HCT116 (cell line): ENCODE data around the gene NDUFB6. TPM values are rescaled to one million over a fixed set of nuclear protein-coding genes. Genes with fewer than 3 reads are reported as not detected.
A peak's percentile ranks its signal among the peaks of the same experiment; 100 is the strongest.
"Not testable (repeated sequence)": the region's sequence is repeated elsewhere in the genome, so short reads cannot be mapped to it uniquely, and the experiment has no call there.

Source experiments
- ATAC-seq: fragments of 200-7000 bp; cut with Tn5 transposase; 2 replicates; pipeline ENCODE4 v1.9.1; 2020; ENCODE audit warnings: mild to moderate bottlenecking, moderate library complexity
- BruUV-seq: library from RNA; stranded (reverse); fragments of 400-500 nt; replicated peaks from 2 replicates; lab custom pipeline; 2021; lab: Mats Ljungman, UMichigan
- CTCF ChIA-PET: fragments of 300-600 bp; sonication (Branson Sonifier 250); formaldehyde crosslinking; loops from one replicate; lab custom pipeline; 2021; ENCODE audit warnings: antibody characterized with exemption; lab: Charles Lee
- POLR2A ChIA-PET: fragments of 300-600, 350-600 bp; sonication (Branson Sonifier 250); formaldehyde crosslinking; loops from one replicate; lab custom pipeline; 2021; ENCODE audit warnings: antibody characterized with exemption; lab: Charles Lee
- RAD21 ChIA-PET, 2 experiments: fragments of 300-600 bp; sonication (Branson Sonifier 250); formaldehyde crosslinking; loops; one replicate each; lab custom pipeline; 2023; ENCODE audit warnings: low total read pairs in 2 of 2; ENCODE audit not compliant: uncharacterized antibody in 2 of 2, unreplicated experiment in 2 of 2, low non-redundant PET in 1 of 2; lab: Charles Lee
- DNase-seq: peaks from one replicate; pipeline ENCODE4 v3.0.0-alpha.2; 2010; ENCODE audit warnings: low read depth, low spot score
- H2AFZ ChIP-seq: fragments of 200-600 bp; shearing (Covaris generic), sonication (generic); 2 replicates; pipeline ENCODE4 v1.6.1; 2017; ENCODE audit warnings: low read depth, mixed run types, mixed read lengths, antibody characterized with exemption, low read length; ENCODE audit not compliant: poor library complexity, severe bottlenecking
- H3K27ac ChIP-seq: 2 replicates; pipeline ENCODE4 v1.5.1; 2012; ENCODE audit warnings: low read depth, low read length
- H3K27me3 ChIP-seq: fragments of 200-600 bp; sonication (generic); 2 replicates; pipeline ENCODE4 v1.6.1; 2016; ENCODE audit warnings: mixed run types, low read length, mixed read lengths; ENCODE audit not compliant: insufficient read depth
- H3K36me3 ChIP-seq, 2 experiments: fragments of 200-500 bp in 1 of 2; fragments of 200-600 bp in 1 of 2; sonication (Bioruptor generic) in 1 of 2; sonication (generic) in 1 of 2; 2 replicates each; pipeline versions ENCODE4 v1.5.1 to v1.6.1; 2014 to 2016; ENCODE audit warnings: low read length in 2 of 2, inconsistent platforms in 1 of 2, mixed read lengths in 1 of 2, mixed run types in 1 of 2; ENCODE audit not compliant: insufficient read depth in 2 of 2, control insufficient read depth in 1 of 2
- H3K4me1 ChIP-seq, 2 experiments: fragments of 200-600 bp in 1 of 2; sonication (generic) in 1 of 2; 2 replicates each; pipeline versions ENCODE4 v1.5.1 to v1.6.1; 2012 to 2017; ENCODE audit warnings: low read length in 2 of 2, inconsistent platforms in 1 of 2, mild to moderate bottlenecking in 1 of 2, mixed read lengths in 1 of 2, mixed run types in 1 of 2, moderate library complexity in 1 of 2; ENCODE audit not compliant: insufficient read depth in 2 of 2, control insufficient read depth in 1 of 2
- H3K4me2 ChIP-seq: fragments of 200-600 bp; sonication (generic); 2 replicates; pipeline ENCODE4 v1.6.1; 2017; ENCODE audit warnings: mixed run types, low read length, mixed read lengths
- H3K4me3 ChIP-seq, 2 experiments: fragments of 200-600 bp in 1 of 2; sonication (generic) in 1 of 2; replicated peaks in 1 of 2; 2 replicates each; pipeline ENCODE4 v1.5.1; 2011 to 2016; ENCODE audit warnings: low read length in 2 of 2, control low read depth in 1 of 2, low read depth in 1 of 2, mild to moderate bottlenecking in 1 of 2, mixed read lengths in 1 of 2, mixed run types in 1 of 2
- H3K79me2 ChIP-seq: fragments of 200-600 bp; sonication (generic); 2 replicates; pipeline ENCODE4 v1.6.1; 2017; ENCODE audit warnings: mild to moderate bottlenecking, mixed run types, low read length, moderate library complexity, mixed read lengths; ENCODE audit not compliant: insufficient read depth
- H3K9ac ChIP-seq: fragments of 200-600 bp; sonication (generic); 2 replicates; pipeline ENCODE4 v1.6.1; 2016; ENCODE audit warnings: low read length, mixed read lengths
- H3K9me2 ChIP-seq: fragments of 200-600 bp; sonication (generic), shearing (Covaris generic); 2 replicates; pipeline ENCODE4 v1.6.1; 2017; ENCODE audit warnings: mixed run types, mild to moderate bottlenecking, moderate library complexity; ENCODE audit not compliant: insufficient read depth
- H3K9me3 ChIP-seq, 2 experiments: fragments of 200-500 bp in 1 of 2; fragments of 200-600 bp in 1 of 2; sonication (Bioruptor generic) in 1 of 2; sonication (generic) in 1 of 2; 2 replicates each; pipeline ENCODE4 v1.6.1; 2014 to 2017; ENCODE audit warnings: low read length in 2 of 2, mixed read lengths in 2 of 2, inconsistent platforms in 1 of 2, low read depth in 1 of 2, mild to moderate bottlenecking in 1 of 2, mixed run types in 1 of 2, moderate library complexity in 1 of 2; ENCODE audit not compliant: control insufficient read depth in 1 of 2, insufficient read depth in 1 of 2
- H4K20me1 ChIP-seq: fragments of 200-600 bp; sonication (generic), shearing (Covaris generic); 2 replicates; pipeline ENCODE4 v1.6.1; 2017; ENCODE audit warnings: mixed run types, mild to moderate bottlenecking, moderate library complexity; ENCODE audit not compliant: insufficient read depth
- JUND ChIP-seq: IDR thresholded peaks from 2 replicates; pipeline ENCODE4 v1.6.1; 2012
- TCF7L2 ChIP-seq: IDR thresholded peaks from 2 replicates; pipeline ENCODE4 v1.7.0; 2011; ENCODE audit warnings: borderline replicate concordance, inconsistent platforms; ENCODE audit not compliant: insufficient read depth, insufficient read length; ENCODE audit errors: extremely low read depth
- intact Hi-C: fragments of 100-400 bp; cut with micrococcal nuclease; formaldehyde crosslinking; loops from 2 replicates; pipeline ENCODE4 v1.10.0; 2022
- total RNA-seq: library from RNA; stranded (reverse); gene quantifications from one replicate; pipeline ENCODE4 v1.2.1, GENCODE V29; 2021; ENCODE audit not compliant: unreplicated experiment

Gene NDUFB6
- total RNA-seq, 1 experiment from 2014 or later: 68.9 TPM

- peak overlapping the region; percentile 78 for H3K9ac ChIP-seq
- H3K27me3 ChIP-seq: no peaks in the 10 kb centered on the region
- H2AFZ ChIP-seq: peak overlapping the region; percentile 82
- H3K4me1 ChIP-seq: peaks cover 11 to 25% of the 10 kb centered on the region in 2 experiments; a peak in 3 of 4 replicates
- ATAC-seq (peak; percentile 52), DNase-seq (no peak)
- ChIA-PET POLR2A (no interaction called here), RAD21 (interaction anchor here in 1 of 2 experiments (1.5 kb wide), 1 partner anchor 141 kb away, joined by 4 read pairs; the partner anchor contains the start of gene ACO1), CTCF (interaction anchor here (1.5 to 3.3 kb wide), 5 partner anchors 18 to 146 kb away, joined by 6 to 62 read pairs (median 7); partner anchors contain the start of gene ACO1)
- peak overlapping the region; percentile 97 for H3K4me2 ChIP-seq
- intact Hi-C loops: no loop called here
- H3K4me3 ChIP-seq: peak overlapping the region; percentile 76 to 81
- no peaks in the 10 kb centered on the region for H3K36me3 ChIP-seq
- H3K9me2 ChIP-seq: no peaks in the 10 kb centered on the region
- H3K79me2 ChIP-seq: peaks cover 21% of the 10 kb centered on the region
- TF ChIP-seq TCF7L2 (no peak), JUND (no peak)
- BruUV-seq: TSS peak; percentile 62
- no peaks in the 10 kb centered on the region for H4K20me1 ChIP-seq
- no peaks in the 10 kb centered on the region for H3K9me3 ChIP-seq
- peak overlapping the region; percentile 76 for H3K27ac ChIP-seq
Observed at GRCh38 chr9:32524892-32525708, 47.9 kb downstream of the NDUFB6 start.

GRCh38 chr9:32524558-32524891, 48.4 kb downstream of the NDUFB6 start:
- POLR2A ChIA-PET, intact Hi-C loops, RAD21 ChIA-PET, H4K20me1 ChIP-seq, H2AFZ ChIP-seq, ATAC-seq, H3K9me2 ChIP-seq, DNase-seq, BruUV-seq, H3K27me3 ChIP-seq, H3K9me3 ChIP-seq, H3K36me3 ChIP-seq: not testable (repeated sequence)
- peak overlapping the region; percentile 78; the same call in 1 of the 2 replicates for H3K9ac ChIP-seq
- H3K79me2 ChIP-seq: peaks cover 21% of the 10 kb centered on the region
- peak overlapping the region; percentile 76; the same call in 1 of the 2 replicates for H3K27ac ChIP-seq
- CTCF ChIA-PET: interaction anchor here (3.3 kb wide), 1 partner anchor 145 kb away, joined by 62 read pairs; no protein-coding TSS in a partner anchor
- peaks cover 11 to 25% of the 10 kb centered on the region in 2 experiments; a peak in 3 of 4 replicates for H3K4me1 ChIP-seq
- peak overlapping the region; percentile 97 for H3K4me2 ChIP-seq
- peak overlapping the region in 1 of 2 experiments; percentile 81; a peak in 3 of 4 replicates for H3K4me3 ChIP-seq
